Osteocyte (in vitro differentiated cells): ENCODE results near the gene JAZF1. TPM values are rescaled to one million over a fixed set of nuclear protein-coding genes. Genes with fewer than 3 reads are reported as not detected.

Experiments
- DNase-seq: peaks from one replicate; pipeline ENCODE4 v3.0.0; 2021; ENCODE audit warnings: mixed read lengths; ENCODE audit not compliant: unreplicated experiment; ENCODE audit errors: extremely low spot score
- H3K27ac Mint-ChIP-seq: one replicate; pipeline ENCODE4 v1.8.0; 2021; ENCODE audit warnings: mild to moderate bottlenecking, mixed read lengths; ENCODE audit not compliant: unreplicated experiment
- H3K27me3 Mint-ChIP-seq: one replicate; pipeline ENCODE4 v1.8.0; 2021; ENCODE audit warnings: mixed read lengths; ENCODE audit not compliant: unreplicated experiment
- H3K36me3 Mint-ChIP-seq: one replicate; pipeline ENCODE4 v1.8.0; 2021; ENCODE audit warnings: mixed read lengths; ENCODE audit not compliant: unreplicated experiment
- H3K4me1 Mint-ChIP-seq: one replicate; pipeline ENCODE4 v1.8.0; 2021; ENCODE audit warnings: mixed read lengths; ENCODE audit not compliant: unreplicated experiment
- H3K4me3 Mint-ChIP-seq: one replicate; pipeline ENCODE4 v1.8.0; 2021; ENCODE audit warnings: mild to moderate bottlenecking, moderate library complexity, mixed read lengths; ENCODE audit not compliant: unreplicated experiment
- H3K9me3 Mint-ChIP-seq: one replicate; pipeline ENCODE4 v1.8.0; 2021; ENCODE audit warnings: mixed read lengths; ENCODE audit not compliant: unreplicated experiment
- CTCF ChIP-seq: fragments of 200-600 bp; sonication (generic); IDR thresholded peaks from 2 replicates; pipeline ENCODE4 v1.5.0; 2021; ENCODE audit warnings: antibody characterized with exemption, mild to moderate bottlenecking, moderate library complexity
- total RNA-seq: library from RNA; stranded (reverse); gene quantifications from 2 replicates; pipeline ENCODE4 v1.2.1, GENCODE V29; 2021

The JAZF1 gene
- total RNA-seq, 1 donor from 2014 or later = 19.8 TPM

- Mint-ChIP-seq H3K36me3 (peaks cover 6% of the 10 kb centered on the region), H3K27ac (no peak overlapping the region), H3K27me3 (no peaks in the 10 kb centered on the region), H3K4me3 (no peak overlapping the region), H3K9me3 (no peaks in the 10 kb centered on the region), H3K4me1 (peaks cover 66% of the 10 kb centered on the region)
- TF ChIP-seq CTCF = no peak
- no peak for DNase-seq
Observed at GRCh38 chr7:28106321-28106829, 74.2 kb downstream of the JAZF1 start.

GRCh38 chr7:28105234-28105633 lies 75.4 kb downstream of the JAZF1 start:
- Mint-ChIP-seq H3K9me3 (no peaks in the 10 kb centered on the region), H3K4me1 (peaks cover 66% of the 10 kb centered on the region)

GRCh38 chr7:28104811-28105210 lies 75.8 kb downstream of the JAZF1 start:
- Mint-ChIP-seq H3K4me3 (no peak overlapping the region), H3K27ac (no peak overlapping the region), H3K27me3 (no peaks in the 10 kb centered on the region), H3K9me3 (no peaks in the 10 kb centered on the region), H3K36me3 (peaks cover 6% of the 10 kb centered on the region), H3K4me1 (peaks cover 66% of the 10 kb centered on the region)
- TF ChIP-seq CTCF = no peak
- no peak for DNase-seq

More at GRCh38 chr7:28105234-28105633, 75.4 kb downstream of the JAZF1 start:
- no peak overlapping the region for H3K4me3 Mint-ChIP-seq
- no peak for TF ChIP-seq CTCF
- DNase-seq = no peak
- peaks cover 6% of the 10 kb centered on the region for H3K36me3 Mint-ChIP-seq
- H3K27ac Mint-ChIP-seq = no peak overlapping the region
- no peaks in the 10 kb centered on the region for H3K27me3 Mint-ChIP-seq

GRCh38 chr7:28104041-28104541 lies 76.5 kb downstream of the JAZF1 start:
- Mint-ChIP-seq H3K4me3 (no peak overlapping the region), H3K27me3 (no peaks in the 10 kb centered on the region), H3K36me3 (peaks cover 6% of the 10 kb centered on the region), H3K27ac (peak overlapping the region; percentile 31), H3K9me3 (no peaks in the 10 kb centered on the region), H3K4me1 (peaks cover 66% of the 10 kb centered on the region)
- DNase-seq = no peak
- TF ChIP-seq CTCF = no peak

GRCh38 chr7:28102797-28103196 lies 77.8 kb downstream of the JAZF1 start:
- H3K4me1 Mint-ChIP-seq = peaks cover 53% of the 10 kb centered on the region
- no peak for DNase-seq
- H3K27ac Mint-ChIP-seq = peak overlapping the region; percentile 69
- no peaks in the 10 kb centered on the region for H3K27me3 Mint-ChIP-seq
- no peaks in the 10 kb centered on the region for H3K9me3 Mint-ChIP-seq
- H3K4me3 Mint-ChIP-seq = no peak overlapping the region
- H3K36me3 Mint-ChIP-seq = peaks cover 6% of the 10 kb centered on the region
- TF ChIP-seq CTCF = no peak
